Measurements from ENCODE around the gene RAP1GDS1. TPM values are rescaled to one million over a fixed set of nuclear protein-coding genes. Genes with fewer than 3 reads are reported as not detected.
A peak's percentile ranks its signal among the peaks of the same experiment; 100 is the strongest.
"Not testable (repeated sequence)": the region's sequence is repeated elsewhere in the genome, so short reads cannot be mapped to it uniquely, and the experiment has no call there.

RAP1GDS1 gene
- total RNA-seq, 4 donors from 2014 or later, result 5.9 to 8.6 (median 8.2) TPM

- no peak for TF ChIP-seq POLR2A (IDR thresholded peaks at IDR 0.05)
- TF ChIP-seq, protein P1, sequence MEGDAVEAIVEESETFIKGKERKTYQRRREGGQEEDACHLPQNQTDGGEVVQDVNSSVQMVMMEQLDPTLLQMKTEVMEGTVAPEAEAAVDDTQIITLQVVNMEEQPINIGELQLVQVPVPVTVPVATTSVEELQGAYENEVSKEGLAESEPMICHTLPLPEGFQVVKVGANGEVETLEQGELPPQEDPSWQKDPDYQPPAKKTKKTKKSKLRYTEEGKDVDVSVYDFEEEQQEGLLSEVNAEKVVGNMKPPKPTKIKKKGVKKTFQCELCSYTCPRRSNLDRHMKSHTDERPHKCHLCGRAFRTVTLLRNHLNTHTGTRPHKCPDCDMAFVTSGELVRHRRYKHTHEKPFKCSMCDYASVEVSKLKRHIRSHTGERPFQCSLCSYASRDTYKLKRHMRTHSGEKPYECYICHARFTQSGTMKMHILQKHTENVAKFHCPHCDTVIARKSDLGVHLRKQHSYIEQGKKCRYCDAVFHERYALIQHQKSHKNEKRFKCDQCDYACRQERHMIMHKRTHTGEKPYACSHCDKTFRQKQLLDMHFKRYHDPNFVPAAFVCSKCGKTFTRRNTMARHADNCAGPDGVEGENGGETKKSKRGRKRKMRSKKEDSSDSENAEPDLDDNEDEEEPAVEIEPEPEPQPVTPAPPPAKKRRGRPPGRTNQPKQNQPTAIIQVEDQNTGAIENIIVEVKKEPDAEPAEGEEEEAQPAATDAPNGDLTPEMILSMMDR (IDR thresholded peaks at IDR 0.05 in 4 of 5, conservative IDR thresholded peaks at IDR 0.05 in 1 of 5), result no peak
- Histone ChIP-seq H3K27ac (no peak overlapping the region), H3K4me1 (peaks cover 10 to 16% of the 10 kb centered on the region in 2 donors), H3K9me3 (no peaks in the 10 kb centered on the region), H3K27me3 (no peaks in the 10 kb centered on the region), H3K36me3 (no peaks in the 10 kb centered on the region), H3K4me3 (no peak overlapping the region)
- in situ Hi-C loops (cut with MboI; ENCODE audit: low sequenced_read_pairs in 4 of 4), result no loop called here
- intact Hi-C loops (cut with DNase I; ENCODE audit: low total_unique reads), result no loop called here
- no peak for DNase-seq
- no peak for ATAC-seq
Measured at GRCh38 chr4:98283219-98284189, 22.3 kb downstream of the RAP1GDS1 start.

DNA sequence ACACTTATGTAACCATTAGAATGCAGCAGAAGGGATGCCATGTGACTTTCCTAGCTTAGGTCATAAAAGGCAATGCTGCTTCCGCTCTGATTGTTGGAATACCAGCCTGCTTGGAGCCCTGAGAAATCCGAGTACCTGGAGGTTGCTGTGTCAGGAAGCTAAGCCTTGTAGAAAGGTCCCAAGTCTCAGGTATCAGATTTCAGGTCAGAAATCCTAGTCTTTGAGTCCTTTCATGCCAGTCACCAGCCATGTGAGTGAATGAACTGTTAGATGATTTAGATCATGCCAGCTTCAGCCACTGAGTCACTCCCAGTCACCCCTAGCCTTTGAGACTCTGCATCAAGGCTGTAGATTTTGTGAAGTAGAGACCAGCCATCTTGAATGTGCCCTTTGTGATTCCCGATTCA, 23.5 kb downstream of the RAP1GDS1 start:
- TF ChIP-seq POLR2A (IDR thresholded peaks at IDR 0.05), result no peak
- TF ChIP-seq, protein P1 (IDR thresholded peaks at IDR 0.05 in 4 of 5, conservative IDR thresholded peaks at IDR 0.05 in 1 of 5), result no peak
- intact Hi-C loops (cut with DNase I; ENCODE audit: low total_unique reads), result no loop called here

GRCh38 chr4:98285676-98286075, 24.5 kb downstream of the RAP1GDS1 start:
- DNase-seq, result no peak
- H3K27me3 ChIP-seq, result no peaks in the 10 kb centered on the region
- no peaks in the 10 kb centered on the region for H3K36me3 ChIP-seq
- H3K4me3 ChIP-seq, result no peak overlapping the region
- TF ChIP-seq POLR2A (IDR thresholded peaks at IDR 0.05), result no peak
- TF ChIP-seq, protein P1 (IDR thresholded peaks at IDR 0.05 in 4 of 5, conservative IDR thresholded peaks at IDR 0.05 in 1 of 5), result no peak
- ATAC-seq, result no peak
- in situ Hi-C loops (cut with MboI; ENCODE audit: low sequenced_read_pairs in 4 of 4), result no loop called here
- no peaks in the 10 kb centered on the region for H3K9me3 ChIP-seq
- intact Hi-C loops (cut with DNase I; ENCODE audit: low total_unique reads), result no loop called here
- no peak overlapping the region for H3K27ac ChIP-seq
- peaks cover 10 to 20% of the 10 kb centered on the region in 2 donors for H3K4me1 ChIP-seq

More for the DNA sequence above, 23.5 kb downstream of the RAP1GDS1 start:
- H3K36me3 ChIP-seq, result no peaks in the 10 kb centered on the region
- H3K4me3 ChIP-seq, result no peak overlapping the region
- in situ Hi-C loops (cut with MboI; ENCODE audit: low sequenced_read_pairs in 4 of 4), result no loop called here
- ATAC-seq (peak in 1 of 2 donors; percentile 46), DNase-seq (no peak)
- H3K9me3 ChIP-seq, result no peaks in the 10 kb centered on the region
- H3K4me1 ChIP-seq, result peaks cover 10 to 19% of the 10 kb centered on the region in 2 donors
- no peak overlapping the region for H3K27ac ChIP-seq
- no peaks in the 10 kb centered on the region for H3K27me3 ChIP-seq

- DNase-seq, result no peak
- Histone ChIP-seq H3K4me1 (peaks cover 10 to 20% of the 10 kb centered on the region in 2 donors), H3K27me3 (no peaks in the 10 kb centered on the region), H3K36me3 (no peaks in the 10 kb centered on the region), H3K4me3 (no peak overlapping the region), H3K9me3 (no peaks in the 10 kb centered on the region), H3K27ac (no peak overlapping the region)
- ATAC-seq, result no peak
- intact Hi-C loops (cut with DNase I; ENCODE audit: low total_unique reads) (no loop called here), in situ Hi-C loops (cut with MboI; ENCODE audit: low sequenced_read_pairs in 4 of 4) (no loop called here)
- TF ChIP-seq POLR2A (IDR thresholded peaks at IDR 0.05), result no peak
Measured at GRCh38 chr4:98287328-98287727, 26.1 kb downstream of the RAP1GDS1 start.

DNA sequence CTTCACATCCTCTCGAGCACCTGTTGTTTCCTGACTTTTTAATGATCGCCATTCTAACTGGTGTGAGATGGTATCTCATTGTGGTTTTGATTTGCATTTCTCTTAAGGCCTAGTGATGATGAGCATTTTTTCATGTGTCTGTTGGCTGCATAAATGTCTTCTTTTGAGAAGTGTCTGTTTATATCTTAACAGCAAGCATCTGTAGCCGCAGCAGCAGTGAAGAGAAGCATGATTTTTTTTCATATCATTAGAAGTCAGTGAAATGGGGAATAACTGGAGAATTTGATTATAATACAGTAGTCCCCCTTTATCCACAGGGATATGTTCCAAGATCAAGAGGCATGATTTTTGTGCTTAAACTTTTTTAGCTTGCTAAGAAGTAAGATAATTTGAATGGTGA, 27.5 kb downstream of the RAP1GDS1 start:
- ATAC-seq; in situ Hi-C loops (cut with MboI; ENCODE audit: low sequenced_read_pairs in 4 of 4): not testable (repeated sequence)

More for the DNA sequence above, 27.5 kb downstream of the RAP1GDS1 start:
- H3K27ac ChIP-seq; H3K27me3 ChIP-seq; H3K36me3 ChIP-seq; H3K4me3 ChIP-seq; intact Hi-C loops (cut with DNase I; ENCODE audit: low total_unique reads); H3K9me3 ChIP-seq; DNase-seq: not testable (repeated sequence)
- H3K4me1 ChIP-seq, result peaks cover 9 to 14% of the 10 kb centered on the region in 2 donors
